Liver (tissue), 9 donors: ENCODE data around the gene OR5AS1. TPM values are rescaled to one million over a fixed set of nuclear protein-coding genes. Genes with fewer than 3 reads are reported as not detected.

Experiments used
- DNase-seq: peaks from one replicate; pipeline ENCODE4 v3.0.0-alpha.2; 2017; ENCODE audit warnings: low spot score
- H3K27ac ChIP-seq, 2 donors: one replicate each; pipeline ENCODE4 v1.7.0; 2013; ENCODE audit warnings: inconsistent platforms in 2 of 2, low read length in 2 of 2, control low read depth in 1 of 2, low read depth in 1 of 2, mild to moderate bottlenecking in 1 of 2
- H3K27me3 ChIP-seq, 4 donors: one replicate each; pipeline versions ENCODE4 v1.6.1 to v1.7.0; 2013; ENCODE audit warnings: low read length in 3 of 4, inconsistent platforms in 1 of 4, mild to moderate bottlenecking in 1 of 4, moderate library complexity in 1 of 4; ENCODE audit not compliant: control insufficient read depth in 4 of 4, insufficient read depth in 4 of 4
- H3K36me3 ChIP-seq, 4 donors: one replicate each; pipeline versions ENCODE4 v1.6.1 to v1.7.0; 2013; ENCODE audit warnings: low read length in 3 of 4, mild to moderate bottlenecking in 3 of 4, low read depth in 1 of 4, moderate library complexity in 1 of 4; ENCODE audit not compliant: control insufficient read depth in 4 of 4, insufficient read depth in 3 of 4
- H3K4me1 ChIP-seq, 4 donors: one replicate each; pipeline versions ENCODE4 v1.6.1 to v1.7.0; 2013; ENCODE audit warnings: low read length in 3 of 4, mild to moderate bottlenecking in 3 of 4, moderate library complexity in 1 of 4; ENCODE audit not compliant: control insufficient read depth in 4 of 4, insufficient read depth in 4 of 4
- H3K4me3 ChIP-seq, 3 donors: one replicate each; pipeline versions ENCODE4 v1.6.1 to v1.7.0; 2013; ENCODE audit warnings: low read length in 3 of 3, control low read depth in 1 of 3, low read depth in 1 of 3, mild to moderate bottlenecking in 1 of 3
- H3K9ac ChIP-seq, 2 donors: one replicate each; pipeline ENCODE4 v1.7.0; 2013; ENCODE audit warnings: low read length in 2 of 2, mild to moderate bottlenecking in 2 of 2, moderate library complexity in 2 of 2, control low read depth in 1 of 2, low read depth in 1 of 2
- H3K9me3 ChIP-seq, 4 donors: one replicate each; pipeline versions ENCODE4 v1.6.1 to v1.7.0; 2013; ENCODE audit warnings: low read length in 3 of 4; ENCODE audit not compliant: control insufficient read depth in 4 of 4
- EGR1 ChIP-seq, 2 donors: IDR thresholded peaks; 2 replicates each; pipeline ENCODE4 v1.6.1; 2016 to 2018; ENCODE audit warnings: antibody characterized with exemption in 2 of 2, low read depth in 2 of 2
- FOXA1 ChIP-seq: IDR thresholded peaks from 2 replicates; pipeline ENCODE4 v1.6.1; 2016; ENCODE audit warnings: antibody characterized with exemption
- FOXA2 ChIP-seq: IDR thresholded peaks from 2 replicates; pipeline ENCODE4 v1.6.1; 2016; ENCODE audit warnings: antibody characterized with exemption
- GABPA ChIP-seq, 2 donors: IDR thresholded peaks in 1 of 2; conservative IDR thresholded peaks in 1 of 2; 2 replicates each; pipeline ENCODE4 v1.6.1; 2016; ENCODE audit warnings: antibody characterized with exemption in 2 of 2, mild to moderate bottlenecking in 1 of 2, moderate library complexity in 1 of 2
- HNF4A ChIP-seq, 2 donors: conservative IDR thresholded peaks; 2 replicates each; pipeline ENCODE4 v1.6.1; 2016; ENCODE audit warnings: antibody characterized with exemption in 2 of 2, mild to moderate bottlenecking in 2 of 2
- HNF4G ChIP-seq: IDR thresholded peaks from 2 replicates; pipeline ENCODE4 v1.6.1; 2016; ENCODE audit warnings: antibody characterized with exemption
- JUND ChIP-seq, 2 donors: IDR thresholded peaks; 2 replicates each; pipeline ENCODE4 v1.6.1; 2016; ENCODE audit warnings: antibody characterized with exemption in 2 of 2
- MAX ChIP-seq: IDR thresholded peaks from 2 replicates; pipeline ENCODE4 v1.6.1; 2016; ENCODE audit warnings: antibody characterized with exemption
- NR2F2 ChIP-seq: IDR thresholded peaks from 2 replicates; pipeline ENCODE4 v1.6.1; 2016; ENCODE audit warnings: antibody characterized with exemption
- RAD21 ChIP-seq, 2 donors: IDR thresholded peaks; 2 replicates each; pipeline ENCODE4 v1.6.1; 2016; ENCODE audit warnings: antibody characterized with exemption in 2 of 2, mild to moderate bottlenecking in 2 of 2
- RXRA ChIP-seq, 2 donors: IDR thresholded peaks; 2 replicates each; pipeline ENCODE4 v1.6.1; 2017 to 2018; ENCODE audit warnings: antibody characterized with exemption in 2 of 2, mild to moderate bottlenecking in 1 of 2
- SP1 ChIP-seq: IDR thresholded peaks from 2 replicates; pipeline ENCODE4 v1.6.1; 2018; ENCODE audit warnings: antibody characterized with exemption, mild to moderate bottlenecking
- TAF1 ChIP-seq: conservative IDR thresholded peaks from 2 replicates; pipeline ENCODE4 v1.6.1; 2016; ENCODE audit warnings: antibody characterized with exemption, mild to moderate bottlenecking
- YY1 ChIP-seq: IDR thresholded peaks from 2 replicates; pipeline ENCODE4 v1.6.1; 2016; ENCODE audit warnings: antibody characterized with exemption, mild to moderate bottlenecking
- ZBTB33 ChIP-seq: IDR thresholded peaks from 2 replicates; pipeline ENCODE4 v1.6.1; 2016; ENCODE audit warnings: antibody characterized with exemption
- WGBS: extraction: QIAGEN DNeasy Blood & Tissue Kit; methylation state at CpG from one replicate; pipeline ENCODE4 v1.1.7; 2013; 5-methylcytosine and 5-hydroxymethylcytosine counted together
- polyA plus RNA-seq, 2 donors: library from polyadenylated mRNA; stranded (reverse) in 1 of 2; unstranded in 1 of 2; fragments of 200-250 nt in 1 of 2; fragments of >200 nt in 1 of 2; fragmentation: Nextera tagmentation in 1 of 2; extraction: Ambion mirVana in 1 of 2; gene quantifications; one replicate each; pipeline versions ENCODE4 v1.2.1 to v1.2.3, GENCODE V29; 2013 to 2015
- total RNA-seq, 2 donors: library from RNA; depleted of rRNA; stranded (reverse); fragments of >200 nt; gene quantifications; one replicate each; pipeline ENCODE4 v1.2.3, GENCODE V29; 2014
- TF ChIP-seq, protein P1 (sequence below): IDR thresholded peaks from 2 replicates; pipeline ENCODE4 v1.6.1; 2016; ENCODE audit warnings: antibody characterized with exemption, mild to moderate bottlenecking
- TF ChIP-seq, protein P2 (sequence below): IDR thresholded peaks from 2 replicates; pipeline ENCODE4 v1.6.1; 2016; ENCODE audit warnings: antibody characterized with exemption
- TF ChIP-seq, protein P3 (sequence below): fragments of 150-350 bp; IDR thresholded peaks from 2 replicates; pipeline ENCODE4 v1.5.1; 2017; ENCODE audit warnings: improper control_type of control experiment, low read depth, low read length; ENCODE audit not compliant: missing input control
- donor health status: healthy.
- donor health status: healthy.
- donor health status: healthy.
- donor health status: healthy.
- donor health status: healthy.

OR5AS1 gene
- total and polyA plus RNA-seq, 4 donors = not detected

DNA sequence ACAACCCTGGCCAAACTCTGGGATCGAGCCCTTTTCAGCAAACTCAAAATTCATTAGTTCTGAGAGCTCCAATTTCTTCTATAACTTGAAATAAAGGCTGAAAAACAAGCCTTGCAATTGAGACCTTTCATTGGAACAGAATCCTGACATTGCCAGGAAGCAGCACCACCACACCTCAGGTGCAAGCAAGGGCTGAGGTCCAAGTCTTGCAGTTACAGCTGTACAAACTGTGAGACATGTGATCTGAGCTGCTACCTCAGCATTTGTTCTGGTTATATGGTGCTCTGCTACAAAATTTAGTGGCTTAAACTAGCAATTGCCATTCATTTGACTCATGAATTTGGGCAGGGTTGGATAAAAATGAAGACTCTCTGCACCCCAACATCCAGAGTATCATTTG lies 18.1 kb downstream of the OR5AS1 start:
- Histone ChIP-seq H3K27me3 (no peaks in the 10 kb centered on the region), H3K27ac (no peak overlapping the region), H3K4me3 (no peak overlapping the region), H3K4me1 (no peaks in the 10 kb centered on the region), H3K9ac (no peak overlapping the region), H3K36me3 (no peaks in the 10 kb centered on the region), H3K9me3 (peaks cover 0 to 3% (median 2%) of the 10 kb centered on the region in 4 donors)
- TF ChIP-seq HNF4G = no peak
- TF ChIP-seq, protein P1, sequence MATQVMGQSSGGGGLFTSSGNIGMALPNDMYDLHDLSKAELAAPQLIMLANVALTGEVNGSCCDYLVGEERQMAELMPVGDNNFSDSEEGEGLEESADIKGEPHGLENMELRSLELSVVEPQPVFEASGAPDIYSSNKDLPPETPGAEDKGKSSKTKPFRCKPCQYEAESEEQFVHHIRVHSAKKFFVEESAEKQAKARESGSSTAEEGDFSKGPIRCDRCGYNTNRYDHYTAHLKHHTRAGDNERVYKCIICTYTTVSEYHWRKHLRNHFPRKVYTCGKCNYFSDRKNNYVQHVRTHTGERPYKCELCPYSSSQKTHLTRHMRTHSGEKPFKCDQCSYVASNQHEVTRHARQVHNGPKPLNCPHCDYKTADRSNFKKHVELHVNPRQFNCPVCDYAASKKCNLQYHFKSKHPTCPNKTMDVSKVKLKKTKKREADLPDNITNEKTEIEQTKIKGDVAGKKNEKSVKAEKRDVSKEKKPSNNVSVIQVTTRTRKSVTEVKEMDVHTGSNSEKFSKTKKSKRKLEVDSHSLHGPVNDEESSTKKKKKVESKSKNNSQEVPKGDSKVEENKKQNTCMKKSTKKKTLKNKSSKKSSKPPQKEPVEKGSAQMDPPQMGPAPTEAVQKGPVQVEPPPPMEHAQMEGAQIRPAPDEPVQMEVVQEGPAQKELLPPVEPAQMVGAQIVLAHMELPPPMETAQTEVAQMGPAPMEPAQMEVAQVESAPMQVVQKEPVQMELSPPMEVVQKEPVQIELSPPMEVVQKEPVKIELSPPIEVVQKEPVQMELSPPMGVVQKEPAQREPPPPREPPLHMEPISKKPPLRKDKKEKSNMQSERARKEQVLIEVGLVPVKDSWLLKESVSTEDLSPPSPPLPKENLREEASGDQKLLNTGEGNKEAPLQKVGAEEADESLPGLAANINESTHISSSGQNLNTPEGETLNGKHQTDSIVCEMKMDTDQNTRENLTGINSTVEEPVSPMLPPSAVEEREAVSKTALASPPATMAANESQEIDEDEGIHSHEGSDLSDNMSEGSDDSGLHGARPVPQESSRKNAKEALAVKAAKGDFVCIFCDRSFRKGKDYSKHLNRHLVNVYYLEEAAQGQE = no peak
- no peak for TF ChIP-seq SP1
- TF ChIP-seq, protein P2, sequence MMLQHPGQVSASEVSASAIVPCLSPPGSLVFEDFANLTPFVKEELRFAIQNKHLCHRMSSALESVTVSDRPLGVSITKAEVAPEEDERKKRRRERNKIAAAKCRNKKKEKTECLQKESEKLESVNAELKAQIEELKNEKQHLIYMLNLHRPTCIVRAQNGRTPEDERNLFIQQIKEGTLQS = no peak
- TF ChIP-seq HNF4A (conservative IDR thresholded peaks at IDR 0.05) = no peak
- no peak for TF ChIP-seq JUND (IDR thresholded peaks at IDR 0.05)
- TF ChIP-seq EGR1 (IDR thresholded peaks at IDR 0.05; ENCODE audit: low read depth in 2 of 2) = no peak
- no peak for TF ChIP-seq NR2F2
- TF ChIP-seq, protein P3, sequence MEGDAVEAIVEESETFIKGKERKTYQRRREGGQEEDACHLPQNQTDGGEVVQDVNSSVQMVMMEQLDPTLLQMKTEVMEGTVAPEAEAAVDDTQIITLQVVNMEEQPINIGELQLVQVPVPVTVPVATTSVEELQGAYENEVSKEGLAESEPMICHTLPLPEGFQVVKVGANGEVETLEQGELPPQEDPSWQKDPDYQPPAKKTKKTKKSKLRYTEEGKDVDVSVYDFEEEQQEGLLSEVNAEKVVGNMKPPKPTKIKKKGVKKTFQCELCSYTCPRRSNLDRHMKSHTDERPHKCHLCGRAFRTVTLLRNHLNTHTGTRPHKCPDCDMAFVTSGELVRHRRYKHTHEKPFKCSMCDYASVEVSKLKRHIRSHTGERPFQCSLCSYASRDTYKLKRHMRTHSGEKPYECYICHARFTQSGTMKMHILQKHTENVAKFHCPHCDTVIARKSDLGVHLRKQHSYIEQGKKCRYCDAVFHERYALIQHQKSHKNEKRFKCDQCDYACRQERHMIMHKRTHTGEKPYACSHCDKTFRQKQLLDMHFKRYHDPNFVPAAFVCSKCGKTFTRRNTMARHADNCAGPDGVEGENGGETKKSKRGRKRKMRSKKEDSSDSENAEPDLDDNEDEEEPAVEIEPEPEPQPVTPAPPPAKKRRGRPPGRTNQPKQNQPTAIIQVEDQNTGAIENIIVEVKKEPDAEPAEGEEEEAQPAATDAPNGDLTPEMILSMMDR = no peak
- TF ChIP-seq FOXA1 = no peak
- TF ChIP-seq YY1 = no peak
- no peak for TF ChIP-seq FOXA2
- no peak for TF ChIP-seq RXRA (IDR thresholded peaks at IDR 0.05)
- no peak for TF ChIP-seq MAX
- TF ChIP-seq ZBTB33 = no peak
- no peak for TF ChIP-seq GABPA (IDR thresholded peaks at IDR 0.05 in 1 of 2, conservative IDR thresholded peaks at IDR 0.05 in 1 of 2)
- TF ChIP-seq TAF1 = no peak
- no peak for TF ChIP-seq RAD21 (IDR thresholded peaks at IDR 0.05)
- DNase-seq = no peak
- 62% methylated on average over 1 of the region's 1 CpG for WGBS
